Body of pancreas (tissue), 4 donors: ENCODE data around the gene APAF1. TPM values are rescaled to one million over a fixed set of nuclear protein-coding genes. Genes with fewer than 3 reads are reported as not detected.

Experiments used
- ATAC-seq: fragments of 150-250 bp; one replicate; pipeline ENCODE4 v1.9.1; 2016
- DNase-seq, 4 donors: peaks; one replicate each; pipeline ENCODE4 v3.0.0-alpha.2; 2019
- H3K27ac ChIP-seq, 4 donors: fragments of 200-600 bp; sonication (generic); 1 replicate in 3 of 4; 2 replicates in 1 of 4; pipeline versions ENCODE4 v1.5.1 to v1.6.1; 2016 to 2019; ENCODE audit warnings: mild to moderate bottlenecking in 1 of 4, mixed read lengths in 1 of 4, moderate library complexity in 1 of 4
- H3K27me3 ChIP-seq, 2 donors: fragments of 200-600 bp; sonication (generic); one replicate each; pipeline ENCODE4 v1.6.0; 2016; ENCODE audit warnings: mild to moderate bottlenecking in 1 of 2
- H3K36me3 ChIP-seq, 2 donors: fragments of 200-600 bp; sonication (generic); replicated peaks in 1 of 2; 2 replicates each; pipeline ENCODE4 v1.5.1; 2016; ENCODE audit warnings: low read depth in 2 of 2; ENCODE audit not compliant: insufficient read depth in 1 of 2
- H3K4me1 ChIP-seq: fragments of 200-600 bp; sonication (generic); one replicate; pipeline ENCODE4 v1.6.0; 2016
- H3K4me3 ChIP-seq, 2 donors: fragments of 200-600 bp; sonication (generic); 1 replicate in 1 of 2; 2 replicates in 1 of 2; pipeline ENCODE4 v1.5.1; 2016 to 2019
- H3K9me3 ChIP-seq, 3 donors: fragments of 200-600 bp; sonication (generic); 1 replicate in 2 of 3; 2 replicates in 1 of 3; pipeline ENCODE4 v1.5.1; 2016
- POLR2A ChIP-seq, 3 donors: fragments of 450-650 bp; IDR thresholded peaks; one replicate each; pipeline ENCODE4 v1.6.1; 2016; ENCODE audit warnings: antibody characterized with exemption in 3 of 3, mild to moderate bottlenecking in 2 of 3
- whole genome bisulfite sequencing, 2 donors: methylation state at CpG; one replicate each; pipeline ENCODE4 v1.1.5; 2017; 5-methylcytosine and 5-hydroxymethylcytosine counted together
- intact Hi-C: fragments of 100-400 bp; cut with DNase I; formaldehyde crosslinking; loops from one replicate; pipeline ENCODE4 v1.15.1; 2023
- total RNA-seq, 2 donors: library from RNA; depleted of rRNA; stranded (reverse); fragments of >200 nt; gene quantifications; one replicate each; pipeline ENCODE4 v1.1.0, GENCODE V29; 2016
- TF ChIP-seq, protein P1 (sequence below), 7 experiments: fragments of 450-650 bp in 4 of 7; fragments of 200-600 bp in 3 of 7; sonication (generic) in 3 of 7; IDR thresholded peaks; one replicate each; pipeline ENCODE4 v1.5.1; 2016 to 2019; ENCODE audit warnings: antibody characterized with exemption in 7 of 7

APAF1 gene
- total RNA-seq, 2 donors from 2014 or later = 5.9 to 12.2 TPM

- DNase-seq = no peak
- Histone ChIP-seq H3K4me1 (no peaks in the 10 kb centered on the region), H3K27me3 (no peaks in the 10 kb centered on the region), H3K36me3 (no peaks in the 10 kb centered on the region), H3K9me3 (no peaks in the 10 kb centered on the region), H3K27ac (no peak overlapping the region), H3K4me3 (no peak overlapping the region)
- no peak for TF ChIP-seq POLR2A (IDR thresholded peaks at IDR 0.05)
- TF ChIP-seq, protein P1, sequence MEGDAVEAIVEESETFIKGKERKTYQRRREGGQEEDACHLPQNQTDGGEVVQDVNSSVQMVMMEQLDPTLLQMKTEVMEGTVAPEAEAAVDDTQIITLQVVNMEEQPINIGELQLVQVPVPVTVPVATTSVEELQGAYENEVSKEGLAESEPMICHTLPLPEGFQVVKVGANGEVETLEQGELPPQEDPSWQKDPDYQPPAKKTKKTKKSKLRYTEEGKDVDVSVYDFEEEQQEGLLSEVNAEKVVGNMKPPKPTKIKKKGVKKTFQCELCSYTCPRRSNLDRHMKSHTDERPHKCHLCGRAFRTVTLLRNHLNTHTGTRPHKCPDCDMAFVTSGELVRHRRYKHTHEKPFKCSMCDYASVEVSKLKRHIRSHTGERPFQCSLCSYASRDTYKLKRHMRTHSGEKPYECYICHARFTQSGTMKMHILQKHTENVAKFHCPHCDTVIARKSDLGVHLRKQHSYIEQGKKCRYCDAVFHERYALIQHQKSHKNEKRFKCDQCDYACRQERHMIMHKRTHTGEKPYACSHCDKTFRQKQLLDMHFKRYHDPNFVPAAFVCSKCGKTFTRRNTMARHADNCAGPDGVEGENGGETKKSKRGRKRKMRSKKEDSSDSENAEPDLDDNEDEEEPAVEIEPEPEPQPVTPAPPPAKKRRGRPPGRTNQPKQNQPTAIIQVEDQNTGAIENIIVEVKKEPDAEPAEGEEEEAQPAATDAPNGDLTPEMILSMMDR (IDR thresholded peaks at IDR 0.05) = no peak
- ATAC-seq = no peak
- WGBS, 2 donors = 68 to 73% methylated on average over 5 of the region's 5 CpGs
- intact Hi-C loops = no loop called here
These were observed 32.3 kb upstream of the APAF1 start for GRCh38 chr12:98612696-98613334.

- DNase-seq = no peak
- 71 to 74% methylated on average over 4 of the region's 4 CpGs for WGBS, 2 donors
- Histone ChIP-seq H3K27ac (peak overlapping the region in 1 of 4 donors; percentile 21), H3K4me3 (no peak overlapping the region), H3K4me1 (no peaks in the 10 kb centered on the region), H3K36me3 (no peaks in the 10 kb centered on the region), H3K9me3 (no peaks in the 10 kb centered on the region), H3K27me3 (no peaks in the 10 kb centered on the region)
- ATAC-seq = no peak
- intact Hi-C loops = no loop called here
- TF ChIP-seq POLR2A (IDR thresholded peaks at IDR 0.05) = no peak
- TF ChIP-seq, protein P1 (IDR thresholded peaks at IDR 0.05) = no peak
These were observed 26.1 kb upstream of the APAF1 start for GRCh38 chr12:98618952-98619351.

GRCh38 chr12:98635657-98636323 lies 9.3 kb upstream of the APAF1 start:
- TF ChIP-seq POLR2A (IDR thresholded peaks at IDR 0.05) = no peak
- TF ChIP-seq, protein P1 (IDR thresholded peaks at IDR 0.05) = no peak
- H3K4me3 ChIP-seq = no peak overlapping the region
- 80 to 86% methylated on average over 4 of the region's 4 CpGs for WGBS, 2 donors
- ATAC-seq = no peak
- no peaks in the 10 kb centered on the region for H3K27me3 ChIP-seq
- H3K4me1 ChIP-seq = no peaks in the 10 kb centered on the region
- intact Hi-C loops = no loop called here
- H3K27ac ChIP-seq = no peak overlapping the region
- no peaks in the 10 kb centered on the region for H3K9me3 ChIP-seq
- no peak for DNase-seq
- no peaks in the 10 kb centered on the region for H3K36me3 ChIP-seq

- ATAC-seq = no peak
- Histone ChIP-seq H3K27me3 (no peaks in the 10 kb centered on the region), H3K36me3 (no peaks in the 10 kb centered on the region), H3K9me3 (no peaks in the 10 kb centered on the region), H3K4me3 (no peak overlapping the region), H3K27ac (no peak overlapping the region), H3K4me1 (no peaks in the 10 kb centered on the region)
- no peak for TF ChIP-seq POLR2A (IDR thresholded peaks at IDR 0.05)
- TF ChIP-seq, protein P1 (IDR thresholded peaks at IDR 0.05) = no peak
- intact Hi-C loops = no loop called here
- DNase-seq = no peak
- WGBS, 2 donors = 75% methylated on average over 2 of the region's 2 CpGs
These were observed 8.0 kb upstream of the APAF1 start for GRCh38 chr12:98637068-98637467.

DNA sequence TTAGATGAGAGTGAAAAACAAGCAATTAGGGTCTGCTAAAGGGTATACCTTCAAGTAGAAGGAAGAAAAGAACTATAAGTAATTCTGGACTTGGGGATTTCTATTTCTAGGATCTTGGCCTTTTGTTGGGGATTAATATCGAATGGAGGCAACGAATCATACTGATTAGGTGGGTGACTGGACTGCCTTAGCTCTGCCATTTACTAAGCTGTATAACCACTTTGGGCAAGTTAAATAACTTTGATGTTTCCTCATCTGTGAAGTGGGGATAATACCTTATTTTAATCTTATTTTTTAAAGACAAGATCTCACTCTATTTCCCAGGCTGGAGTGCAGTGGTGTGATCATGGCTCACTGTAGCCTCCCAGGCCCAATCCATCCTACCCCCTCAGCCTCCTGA lies 7.1 kb upstream of the APAF1 start:
- TF ChIP-seq, protein P1 (IDR thresholded peaks at IDR 0.05) = no peak
- TF ChIP-seq POLR2A (IDR thresholded peaks at IDR 0.05) = no peak
- H3K36me3 ChIP-seq = no peaks in the 10 kb centered on the region
- ATAC-seq (no peak), DNase-seq (no peak)
- H3K9me3 ChIP-seq = no peaks in the 10 kb centered on the region
- H3K27ac ChIP-seq = no peak overlapping the region
- H3K4me3 ChIP-seq = no peak overlapping the region
- no peaks in the 10 kb centered on the region for H3K27me3 ChIP-seq
- intact Hi-C loops = no loop called here
- H3K4me1 ChIP-seq = no peaks in the 10 kb centered on the region
- WGBS, 2 donors = 95 to 96% methylated on average over 2 of the region's 2 CpGs
